Fibroblast of mammary gland (primary cell): Measurements from ENCODE around the gene SPATA25.
"Not testable (repeated sequence)": the region's sequence is repeated elsewhere in the genome, so short reads cannot be mapped to it uniquely, and the experiment has no call there.

Experiments used
- DNase-seq: peaks from one replicate; pipeline ENCODE4 v3.0.0-alpha.2; 2010; ENCODE audit warnings: low read depth
- H3K4me3 ChIP-seq: 2 replicates; pipeline ENCODE4 v1.5.1; 2011; ENCODE audit warnings: low read depth, mild to moderate bottlenecking, low read length, moderate library complexity; ENCODE audit not compliant: control insufficient read depth
- TF ChIP-seq, protein P1 (sequence below): conservative IDR thresholded peaks from 2 replicates; pipeline ENCODE4 v1.5.1; 2011; ENCODE audit warnings: low read depth, low read length, inconsistent platforms; ENCODE audit not compliant: control insufficient read depth, insufficient read depth

The SPATA25 gene

DNA sequence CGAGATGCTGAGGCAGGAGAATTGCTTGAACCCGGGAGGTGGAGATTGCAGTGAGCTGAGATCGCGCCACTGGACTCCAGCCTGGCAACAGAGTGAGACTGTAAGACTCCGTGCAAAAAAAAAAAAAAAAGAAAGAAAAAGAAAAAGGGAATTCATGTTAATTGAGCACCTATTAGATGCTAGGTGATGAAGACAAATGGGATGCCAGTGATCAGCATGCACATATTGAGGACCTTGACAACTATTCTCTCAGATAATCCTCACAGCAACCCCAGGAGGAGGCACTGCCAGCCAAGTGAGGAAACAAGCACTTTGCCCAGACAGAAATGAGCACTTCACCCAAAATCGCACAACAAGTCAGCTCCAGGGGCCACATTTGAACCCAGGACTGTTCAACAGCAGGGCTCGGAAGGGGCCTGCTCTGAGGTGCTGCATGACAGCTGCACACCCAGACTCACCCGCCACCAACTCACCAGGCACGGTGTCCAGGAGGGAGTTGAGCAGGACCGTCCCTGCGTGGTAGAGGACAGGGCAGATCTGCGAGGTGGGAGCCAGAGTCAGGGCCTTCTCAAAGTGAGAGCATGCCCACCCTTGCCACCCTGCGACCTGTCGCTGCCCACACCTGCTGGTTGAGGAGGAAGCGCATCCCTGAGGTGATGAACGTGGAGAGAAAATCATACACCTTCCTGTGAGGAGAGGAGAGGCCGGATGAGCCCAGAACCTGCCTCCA lies 20.0 kb upstream of the SPATA25 start:
- DNase-seq, result no peak
- TF ChIP-seq, protein P1, sequence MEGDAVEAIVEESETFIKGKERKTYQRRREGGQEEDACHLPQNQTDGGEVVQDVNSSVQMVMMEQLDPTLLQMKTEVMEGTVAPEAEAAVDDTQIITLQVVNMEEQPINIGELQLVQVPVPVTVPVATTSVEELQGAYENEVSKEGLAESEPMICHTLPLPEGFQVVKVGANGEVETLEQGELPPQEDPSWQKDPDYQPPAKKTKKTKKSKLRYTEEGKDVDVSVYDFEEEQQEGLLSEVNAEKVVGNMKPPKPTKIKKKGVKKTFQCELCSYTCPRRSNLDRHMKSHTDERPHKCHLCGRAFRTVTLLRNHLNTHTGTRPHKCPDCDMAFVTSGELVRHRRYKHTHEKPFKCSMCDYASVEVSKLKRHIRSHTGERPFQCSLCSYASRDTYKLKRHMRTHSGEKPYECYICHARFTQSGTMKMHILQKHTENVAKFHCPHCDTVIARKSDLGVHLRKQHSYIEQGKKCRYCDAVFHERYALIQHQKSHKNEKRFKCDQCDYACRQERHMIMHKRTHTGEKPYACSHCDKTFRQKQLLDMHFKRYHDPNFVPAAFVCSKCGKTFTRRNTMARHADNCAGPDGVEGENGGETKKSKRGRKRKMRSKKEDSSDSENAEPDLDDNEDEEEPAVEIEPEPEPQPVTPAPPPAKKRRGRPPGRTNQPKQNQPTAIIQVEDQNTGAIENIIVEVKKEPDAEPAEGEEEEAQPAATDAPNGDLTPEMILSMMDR, result no peak
- no peak overlapping the region for H3K4me3 ChIP-seq

DNA sequence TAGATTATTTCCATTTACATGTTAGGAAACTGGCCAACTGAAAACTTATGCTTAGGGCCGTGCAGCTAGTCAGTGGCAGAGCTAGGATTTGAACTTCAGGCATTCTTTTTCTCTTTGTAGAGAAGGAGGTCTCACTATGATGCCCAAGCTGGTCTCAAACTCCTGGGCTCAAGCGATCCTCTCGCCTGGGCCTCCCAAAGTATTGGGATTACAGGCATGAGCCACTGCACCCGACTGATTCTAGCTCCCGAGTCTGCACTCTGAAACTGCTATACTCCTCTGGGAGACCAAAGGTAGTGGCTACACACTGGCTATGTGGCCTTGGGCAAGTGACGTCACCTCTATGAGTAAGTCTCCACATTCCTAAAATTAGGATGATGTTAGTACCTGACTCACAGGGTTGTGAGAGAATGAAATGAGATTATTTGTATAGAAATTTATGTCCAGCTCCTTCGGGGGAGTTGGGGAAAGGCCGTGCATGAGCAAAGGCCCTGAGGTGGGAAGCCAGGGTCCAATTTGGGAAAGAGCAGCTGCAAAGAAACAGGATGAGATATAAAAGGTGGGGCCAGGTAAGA lies 18.2 kb upstream of the SPATA25 start:
- H3K4me3 ChIP-seq, result no peak overlapping the region
- TF ChIP-seq, protein P1, result no peak
- peak; percentile 79 for DNase-seq

DNA sequence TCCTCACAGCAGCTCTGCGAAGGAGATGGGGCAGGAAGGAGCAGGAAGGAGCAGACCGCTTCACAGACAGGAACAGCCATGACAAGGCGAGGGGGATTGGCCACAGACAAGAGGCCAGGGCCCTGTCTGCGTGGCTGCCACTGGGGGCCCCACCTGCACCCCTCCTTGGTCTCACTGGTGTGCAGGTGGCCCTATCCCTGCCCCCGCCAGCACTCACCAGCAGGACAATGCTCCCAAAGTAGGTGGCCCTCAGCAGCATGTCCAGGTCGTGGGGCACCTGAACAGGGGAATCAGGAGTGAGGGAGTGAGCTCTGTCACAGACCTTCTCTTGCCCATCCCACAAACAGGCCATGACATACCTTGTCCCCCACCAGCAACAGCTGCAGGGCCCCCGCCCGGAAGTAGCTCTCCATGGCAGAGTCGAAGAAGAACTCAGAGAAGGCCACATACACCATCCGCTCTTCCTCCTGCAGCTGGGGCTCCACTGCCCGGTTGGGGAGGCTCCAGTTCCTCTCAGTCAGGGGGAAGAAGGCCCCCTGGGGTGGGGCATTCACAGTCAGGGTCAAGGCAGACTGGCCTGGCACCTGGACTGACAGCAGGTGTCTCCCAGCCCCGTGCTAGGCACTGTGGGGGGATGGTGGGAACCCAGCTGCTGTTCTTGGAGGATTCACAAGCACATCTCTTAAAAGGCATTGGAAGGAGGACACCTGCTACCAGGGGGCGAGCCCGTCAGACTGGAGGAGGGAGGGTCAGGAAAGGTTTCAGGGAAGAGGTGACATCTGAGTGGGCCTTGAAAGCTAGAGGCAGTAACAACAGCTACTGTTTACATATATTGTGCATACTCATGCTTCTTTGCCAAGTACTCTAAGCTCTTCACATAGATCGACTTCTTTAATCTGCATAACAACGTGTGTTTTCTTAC lies 17.4 kb upstream of the SPATA25 start:
- TF ChIP-seq, protein P1, result no peak
- H3K4me3 ChIP-seq, result no peak overlapping the region
- no peak for DNase-seq

DNA sequence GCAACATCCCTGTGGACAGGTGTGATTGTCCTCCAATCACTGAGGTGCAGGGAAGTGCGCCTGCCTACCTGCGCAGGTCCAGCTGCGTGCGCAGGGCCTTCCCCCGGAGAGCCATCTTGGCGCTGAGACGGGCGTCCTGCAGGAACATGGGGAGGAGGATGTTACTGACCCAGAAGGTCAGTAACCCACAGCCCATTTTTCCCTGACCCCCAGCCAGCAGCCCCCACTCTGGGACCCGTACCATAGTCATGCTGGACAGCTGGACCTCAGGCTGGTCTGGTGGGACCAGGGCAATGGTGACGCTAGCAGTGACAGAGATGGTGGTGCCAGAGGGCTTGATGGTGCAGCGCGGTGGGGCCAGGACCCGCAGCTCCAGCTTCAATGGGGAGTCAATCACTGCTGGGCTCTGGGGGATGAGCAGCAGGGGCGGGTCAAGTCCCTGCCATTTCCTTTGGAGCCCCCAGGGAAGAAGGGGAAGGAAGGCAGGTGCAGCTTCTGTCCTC lies 14.8 kb upstream of the SPATA25 start:
- no peak overlapping the region for H3K4me3 ChIP-seq
- TF ChIP-seq, protein P1, result no peak
- DNase-seq, result no peak

DNA sequence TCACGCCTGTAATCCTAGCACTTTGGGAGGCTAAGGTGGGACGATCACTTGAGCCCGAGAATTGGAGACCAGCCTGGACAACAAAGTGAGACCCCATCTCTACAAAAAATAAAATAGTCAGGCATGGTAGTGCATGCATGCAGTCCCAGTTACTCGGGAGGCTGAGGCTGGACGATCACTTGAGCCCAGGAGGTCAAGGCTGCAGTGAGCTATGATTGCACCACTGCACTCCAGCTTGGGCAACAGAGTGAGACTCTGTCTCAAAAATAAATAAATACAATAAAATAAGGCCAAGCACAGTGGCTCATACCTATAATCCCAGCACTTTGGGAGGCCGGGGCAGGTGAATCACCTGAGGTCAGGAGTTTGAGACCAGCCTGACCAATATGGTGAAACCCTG lies 13.9 kb upstream of the SPATA25 start:
- not testable (repeated sequence) for DNase-seq

DNA sequence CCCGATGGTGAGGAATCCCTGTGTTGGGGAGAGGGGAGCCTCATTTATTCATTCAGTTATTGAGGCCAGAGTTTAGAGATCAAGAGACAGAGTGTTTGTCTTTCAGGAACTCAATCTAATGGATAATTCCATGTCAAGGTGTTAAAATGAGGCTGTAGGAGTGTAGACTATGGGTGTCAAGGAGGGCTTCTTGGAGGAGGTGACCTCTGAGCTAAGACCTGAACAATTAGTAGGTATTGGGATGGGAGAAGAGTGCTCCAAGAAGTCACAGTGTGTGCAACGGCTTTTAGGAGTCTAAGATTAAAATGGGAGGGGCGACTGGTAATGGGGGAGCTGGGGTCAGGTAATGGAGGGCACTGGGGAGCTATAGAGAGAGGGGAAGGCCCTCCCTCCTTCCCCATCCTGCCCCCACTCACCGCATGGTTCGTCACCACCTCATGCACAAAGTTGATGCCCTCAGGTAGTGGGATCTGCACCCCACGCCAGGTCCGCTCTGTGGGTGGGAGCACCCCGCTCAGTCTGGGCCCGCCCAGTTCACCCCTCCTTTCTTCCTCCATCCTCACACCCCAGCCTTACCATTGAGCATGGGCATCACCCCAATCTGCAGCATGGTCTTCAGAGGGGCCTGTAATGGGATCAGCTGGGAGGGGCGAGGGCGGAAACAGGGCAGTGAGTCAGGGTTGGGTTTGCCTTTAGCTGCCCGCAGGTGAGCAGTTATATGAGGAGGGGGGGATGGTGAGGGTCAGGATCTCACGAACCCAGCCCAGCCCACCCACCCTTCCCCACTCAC lies 11.8 kb upstream of the SPATA25 start:
- TF ChIP-seq, protein P1, result no peak
- H3K4me3 ChIP-seq, result no peak overlapping the region
- DNase-seq, result no peak

More for the DNA sequence above, 13.9 kb upstream of the SPATA25 start:
- not testable (repeated sequence) for H3K4me3 ChIP-seq
